Mammary epithelial cell (primary cell): ENCODE results near the gene NFASC.

Experiments
- CTCF ChIP-seq, 2 donors: IDR thresholded peaks in 1 of 2; conservative IDR thresholded peaks in 1 of 2; 2 replicates each; pipeline ENCODE4 v1.5.1; 2011 to 2012; ENCODE audit warnings: inconsistent platforms in 2 of 2, low read length in 2 of 2, mild to moderate bottlenecking in 2 of 2, control low read depth in 1 of 2, low read depth in 1 of 2; ENCODE audit not compliant: insufficient read depth in 1 of 2; ENCODE audit errors: extremely low read depth in 1 of 2
- EZH2 ChIP-seq: IDR thresholded peaks from 2 replicates; pipeline ENCODE4 v1.6.1; 2012; ENCODE audit warnings: low read length, inconsistent platforms, borderline replicate concordance

GRCh38 chr1:204867666-204868339 lies 2.9 kb upstream of the NFASC start:
- TF ChIP-seq CTCF (conservative IDR thresholded peaks at IDR 0.05 in 1 of 2, IDR thresholded peaks at IDR 0.05 in 1 of 2; ENCODE audit: extremely low read depth in 1 of 2, insufficient read depth in 1 of 2, low read depth in 1 of 2, low read length in 2 of 2) (no peak), EZH2 (no peak)
